GM12878 (cell line): ENCODE data around the gene PLG. TPM values are rescaled to one million over a fixed set of nuclear protein-coding genes. Genes with fewer than 3 reads are reported as not detected.

Source experiments
- ATAC-seq: fragments of 200-7000 bp; cut with Tn5 transposase; 3 replicates; pipeline ENCODE4 v1.9.1; 2020; ENCODE audit warnings: mild to moderate bottlenecking, moderate library complexity
- BruUV-seq: library from RNA; stranded (reverse); fragments of 400-500 nt; replicated peaks from 2 replicates; lab custom pipeline; 2021; lab: Mats Ljungman, UMichigan
- CTCF ChIA-PET: fragments of 300-600 bp; sonication (Branson Sonifier 250); formaldehyde crosslinking; extraction: SDS; loops from one replicate; lab custom pipeline; 2021; ENCODE audit warnings: inconsistent platforms; lab: Yijun Ruan, JAX
- POLR2A ChIA-PET: fragments of 350-600 bp; formaldehyde crosslinking; extraction: SDS; loops from one replicate; lab custom pipeline; 2021; ENCODE audit warnings: inconsistent platforms; lab: Charles Lee
- RAD21 ChIA-PET: fragments of 300-600 bp; sonication (Branson Sonifier 250); formaldehyde crosslinking; loops from one replicate; lab custom pipeline; 2023; ENCODE audit warnings: antibody characterized with exemption; ENCODE audit not compliant: unreplicated experiment; lab: Charles Lee
- SMC1A ChIA-PET: fragments of 300-600 bp; sonication (Branson Sonifier 250); formaldehyde crosslinking; loops from one replicate; lab custom pipeline; 2023; ENCODE audit not compliant: unreplicated experiment, uncharacterized antibody; lab: Charles Lee
- DNase-seq: peaks from one replicate; pipeline ENCODE4 v3.0.0-alpha.2; 2011; ENCODE audit warnings: low read depth, low spot score
- FAIRE-seq: peaks from 3 replicates; lab custom pipeline; 2011; peaks lifted over from hg19 to GRCh38; lab: Jason Lieb, UNC
- H2AFZ ChIP-seq: 2 replicates; pipeline ENCODE4 v1.6.0; 2011; ENCODE audit warnings: low read depth, low read length, control low read depth; ENCODE audit not compliant: control insufficient read depth
- H3K27ac ChIP-seq: 2 replicates; pipeline ENCODE4 v1.5.1; 2011; ENCODE audit warnings: control low read depth; ENCODE audit not compliant: control insufficient read depth, insufficient read depth
- H3K27me3 ChIP-seq, 2 experiments: replicated peaks in 1 of 2; 2 replicates each; pipeline versions ENCODE4 v1.6.0 to v1.6.1; 2011; ENCODE audit warnings: low read length in 1 of 2; ENCODE audit not compliant: control insufficient read depth in 2 of 2, insufficient read depth in 2 of 2
- H3K36me3 ChIP-seq, 2 experiments: 2 replicates each; pipeline ENCODE4 v1.5.1; 2011; ENCODE audit warnings: low read length in 1 of 2; ENCODE audit not compliant: control insufficient read depth in 2 of 2, insufficient read depth in 2 of 2
- H3K4me1 ChIP-seq: 2 replicates; pipeline ENCODE4 v1.6.1; 2011; ENCODE audit warnings: mild to moderate bottlenecking, low read length, moderate library complexity, mixed read lengths; ENCODE audit not compliant: control insufficient read depth, insufficient read depth
- H3K4me2 ChIP-seq: 2 replicates; pipeline ENCODE4 v1.6.0; 2011; ENCODE audit warnings: control low read depth; ENCODE audit not compliant: control insufficient read depth, insufficient read depth
- H3K4me3 ChIP-seq: fragments of 200-600 bp; sonication (generic); 2 replicates; pipeline ENCODE4 v1.5.1; 2016
- H3K79me2 ChIP-seq: 2 replicates; pipeline ENCODE4 v1.6.0; 2011; ENCODE audit warnings: low read length; ENCODE audit not compliant: control insufficient read depth, insufficient read depth
- H3K9ac ChIP-seq: 2 replicates; pipeline ENCODE4 v1.8.0; 2011; ENCODE audit warnings: low read length, control low read depth, mixed read lengths; ENCODE audit not compliant: control insufficient read depth, insufficient read depth
- H3K9me3 ChIP-seq: replicated peaks from 3 replicates; pipeline ENCODE4 v1.5.1; 2011; ENCODE audit warnings: mild to moderate bottlenecking, low read length; ENCODE audit not compliant: control insufficient read depth, insufficient read depth
- H4K20me1 ChIP-seq: 2 replicates; pipeline ENCODE4 v1.6.0; 2011; ENCODE audit not compliant: control insufficient read depth, insufficient read depth
- IKZF1 ChIP-seq: fragments of 450-650 bp; conservative IDR thresholded peaks from 2 replicates; pipeline ENCODE4 v1.6.1; 2017; ENCODE audit warnings: antibody characterized with exemption, mild to moderate bottlenecking
- NFIC ChIP-seq: IDR thresholded peaks from 2 replicates; pipeline ENCODE4 v1.6.1; 2012; ENCODE audit warnings: low read depth, mild to moderate bottlenecking, inconsistent platforms, low read length, moderate library complexity
- WGBS: methylation state at CpG from one replicate; pipeline ENCODE4 v1.1.6; 2016; ENCODE audit warnings: low lambda C conversion rate; ENCODE audit not compliant: insufficient replicate concordance, insufficient coverage; ENCODE audit errors: missing lambda C conversion rate; 5-methylcytosine and 5-hydroxymethylcytosine counted together
- in situ Hi-C: fragments of 300-500 bp; cut with MboI; formaldehyde crosslinking; loops from 9 replicates; pipeline ENCODE4 v1.14.3; 2018; ENCODE audit warnings: mixed read lengths
- intact Hi-C: fragments of 100-400 bp; cut with micrococcal nuclease; formaldehyde crosslinking; loops from one replicate; pipeline ENCODE4 v1.14.2; 2022; ENCODE audit not compliant: unreplicated experiment
- polyA plus RNA-seq, 11 experiments: library from polyadenylated mRNA; depleted of rRNA in 4 of 11; unstranded in 6 of 11; stranded (reverse) in 5 of 11; fragments of >200 nt; fragmentation: Nextera tagmentation in 4 of 11; fragmentation: Illumina TruSeq in 1 of 11; extraction: Ambion mirVana in 4 of 11; extraction: Trizol in 1 of 11; gene quantifications; 1 replicate in 1 of 11; 2 replicates in 10 of 11; pipeline versions ENCODE4 v1.2.1 to v1.2.3, GENCODE V29; 2011 to 2016; ENCODE audit warnings: inconsistent platforms in 2 of 11, missing spikeins in 2 of 11, low read depth in 1 of 11
- total RNA-seq, 4 experiments: library from RNA; depleted of rRNA in 3 of 4; stranded (reverse); fragments of >200 nt in 3 of 4; fragmentation: Illumina TruSeq in 1 of 4; extraction: Trizol in 1 of 4; gene quantifications; 2 replicates each; pipeline versions ENCODE4 v1.2.1 to v1.2.3, GENCODE V29; 2013 to 2021
- TF ChIP-seq, protein P1 (sequence below): IDR thresholded peaks from 2 replicates; pipeline ENCODE4 v1.6.1; 2011; ENCODE audit warnings: mild to moderate bottlenecking, low read depth, low read length, moderate library complexity; ENCODE audit not compliant: insufficient replicate concordance

The PLG gene
- total and polyA plus RNA-seq, 10 of the 15 experiments (the other 5 are each of a cell fraction or from before 2014, with no cell fraction given): 0.06 to 3.0 (median 0.97) TPM; not detected in 1

GRCh38 chr6:160791981-160792418, 90.0 kb downstream of the PLG start:
- CTCF ChIA-PET: no interaction called here
- POLR2A ChIA-PET: no interaction called here
- H2AFZ ChIP-seq: no peak overlapping the region
- no peaks in the 10 kb centered on the region for H3K36me3 ChIP-seq
- BruUV-seq: no TSS peak
- FAIRE-seq (no peak), ATAC-seq (no peak; the same call in 2 of the 3 replicates), DNase-seq (no peak)
- SMC1A ChIA-PET: no interaction called here
- H3K9me3 ChIP-seq: peaks cover 8% of the 10 kb centered on the region
- in situ Hi-C loops (no loop called here), intact Hi-C loops (no loop called here)
- no peaks in the 10 kb centered on the region for H3K79me2 ChIP-seq
- TF ChIP-seq IKZF1 (no peak), NFIC (peak; percentile 27; the same call in 1 of the 2 replicates)
- peak overlapping the region; percentile 5; the same call in 1 of the 2 replicates for H3K27ac ChIP-seq
- no peak overlapping the region for H3K4me3 ChIP-seq
- H3K4me1 ChIP-seq: peaks cover 11% of the 10 kb centered on the region
- H3K4me2 ChIP-seq: no peak overlapping the region
- WGBS: 20% methylated on average over 3 of the region's 3 CpGs
- H3K27me3 ChIP-seq: no peaks in the 10 kb centered on the region
- H4K20me1 ChIP-seq: no peaks in the 10 kb centered on the region
- no peak overlapping the region for H3K9ac ChIP-seq
- RAD21 ChIA-PET: no interaction called here

DNA sequence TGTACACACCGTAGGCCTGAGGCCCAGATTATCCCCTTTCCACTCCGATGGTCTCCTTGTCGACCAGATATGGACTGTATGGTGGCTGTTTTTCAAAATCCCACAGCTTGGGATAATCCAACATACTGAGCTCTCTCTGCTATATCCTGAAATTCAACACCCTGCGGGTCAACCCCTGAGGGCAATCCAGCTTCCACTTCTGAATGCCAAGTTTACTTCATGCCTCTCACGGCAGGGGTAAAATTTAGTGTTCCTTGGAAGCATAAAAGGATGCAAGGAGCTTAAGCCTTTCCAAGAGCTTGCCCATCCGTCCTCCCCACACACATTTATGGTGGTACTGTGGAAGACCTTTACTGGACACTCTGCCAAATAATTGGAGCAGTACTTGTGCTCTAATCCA, 90.7 kb downstream of the PLG start:
- Histone ChIP-seq H3K27me3 (no peaks in the 10 kb centered on the region), H3K9ac (no peak overlapping the region), H3K27ac (no peak overlapping the region), H3K4me3 (no peak overlapping the region), H3K79me2 (no peaks in the 10 kb centered on the region), H3K4me2 (no peak overlapping the region), H3K9me3 (peaks cover 6% of the 10 kb centered on the region), H2AFZ (no peak overlapping the region), H3K4me1 (peaks cover 11% of the 10 kb centered on the region), H4K20me1 (no peaks in the 10 kb centered on the region), H3K36me3 (no peaks in the 10 kb centered on the region)
- no TSS peak for BruUV-seq
- ChIA-PET POLR2A (no interaction called here), SMC1A (no interaction called here), RAD21 (no interaction called here), CTCF (interaction anchor here (0.8 kb wide), 1 partner anchor 8 kb away, joined by 3 read pairs; no protein-coding TSS in a partner anchor)
- in situ Hi-C loops: no loop called here
- ATAC-seq (no peak), FAIRE-seq (no peak), DNase-seq (no peak)
- 72% methylated on average over 6 of the region's 6 CpGs for WGBS
- intact Hi-C loops: no loop called here
- TF ChIP-seq, protein P1, sequence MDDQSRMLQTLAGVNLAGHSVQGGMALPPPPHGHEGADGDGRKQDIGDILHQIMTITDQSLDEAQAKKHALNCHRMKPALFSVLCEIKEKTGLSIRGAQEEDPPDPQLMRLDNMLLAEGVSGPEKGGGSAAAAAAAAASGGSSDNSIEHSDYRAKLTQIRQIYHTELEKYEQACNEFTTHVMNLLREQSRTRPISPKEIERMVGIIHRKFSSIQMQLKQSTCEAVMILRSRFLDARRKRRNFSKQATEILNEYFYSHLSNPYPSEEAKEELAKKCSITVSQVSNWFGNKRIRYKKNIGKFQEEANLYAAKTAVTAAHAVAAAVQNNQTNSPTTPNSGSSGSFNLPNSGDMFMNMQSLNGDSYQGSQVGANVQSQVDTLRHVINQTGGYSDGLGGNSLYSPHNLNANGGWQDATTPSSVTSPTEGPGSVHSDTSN: no peak
